Liver (tissue), 3 donors: ENCODE measurements around the gene SMIM11.

Experiments
- JUND ChIP-seq, 2 donors: IDR thresholded peaks; 2 replicates each; pipeline ENCODE4 v1.6.1; 2016; ENCODE audit warnings: antibody characterized with exemption in 2 of 2
- MAX ChIP-seq: IDR thresholded peaks from 2 replicates; pipeline ENCODE4 v1.6.1; 2016; ENCODE audit warnings: antibody characterized with exemption
- RXRA ChIP-seq, 2 donors: IDR thresholded peaks; 2 replicates each; pipeline ENCODE4 v1.6.1; 2017 to 2018; ENCODE audit warnings: antibody characterized with exemption in 2 of 2, mild to moderate bottlenecking in 1 of 2
- SP1 ChIP-seq: IDR thresholded peaks from 2 replicates; pipeline ENCODE4 v1.6.1; 2018; ENCODE audit warnings: antibody characterized with exemption, mild to moderate bottlenecking
- TF ChIP-seq, protein P1 (sequence below): fragments of 150-350 bp; IDR thresholded peaks from 2 replicates; pipeline ENCODE4 v1.5.1; 2017; ENCODE audit warnings: improper control_type of control experiment, low read depth, low read length; ENCODE audit not compliant: missing input control
- TF ChIP-seq, protein P2 (sequence below): IDR thresholded peaks from 2 replicates; pipeline ENCODE4 v1.6.1; 2016; ENCODE audit warnings: antibody characterized with exemption
- TF ChIP-seq, protein P3 (sequence below): IDR thresholded peaks from 2 replicates; pipeline ENCODE4 v1.6.1; 2016; ENCODE audit warnings: antibody characterized with exemption, mild to moderate bottlenecking
- donor health status: healthy.
- donor health status: healthy.

DNA sequence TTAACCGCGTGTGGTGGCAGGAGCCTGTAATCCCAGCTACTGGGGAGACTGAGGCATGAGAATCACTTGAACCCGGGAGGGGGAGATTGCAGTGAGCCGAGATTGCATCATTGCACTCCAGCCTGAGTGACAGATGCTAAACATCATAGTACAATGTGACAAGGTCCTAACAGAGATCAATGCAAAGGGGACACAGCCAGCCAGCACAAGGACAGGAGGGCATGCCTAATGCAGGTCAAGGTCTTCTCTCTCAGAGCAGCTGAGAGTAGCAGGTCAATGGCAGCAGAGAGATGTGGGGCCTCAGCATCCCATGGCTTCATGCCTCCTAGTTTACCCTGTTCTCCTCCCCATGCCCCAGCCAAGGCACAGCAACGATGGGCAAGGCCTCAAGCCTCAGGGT lies 3.0 kb upstream of the SMIM11 start:
- TF ChIP-seq, protein P1, sequence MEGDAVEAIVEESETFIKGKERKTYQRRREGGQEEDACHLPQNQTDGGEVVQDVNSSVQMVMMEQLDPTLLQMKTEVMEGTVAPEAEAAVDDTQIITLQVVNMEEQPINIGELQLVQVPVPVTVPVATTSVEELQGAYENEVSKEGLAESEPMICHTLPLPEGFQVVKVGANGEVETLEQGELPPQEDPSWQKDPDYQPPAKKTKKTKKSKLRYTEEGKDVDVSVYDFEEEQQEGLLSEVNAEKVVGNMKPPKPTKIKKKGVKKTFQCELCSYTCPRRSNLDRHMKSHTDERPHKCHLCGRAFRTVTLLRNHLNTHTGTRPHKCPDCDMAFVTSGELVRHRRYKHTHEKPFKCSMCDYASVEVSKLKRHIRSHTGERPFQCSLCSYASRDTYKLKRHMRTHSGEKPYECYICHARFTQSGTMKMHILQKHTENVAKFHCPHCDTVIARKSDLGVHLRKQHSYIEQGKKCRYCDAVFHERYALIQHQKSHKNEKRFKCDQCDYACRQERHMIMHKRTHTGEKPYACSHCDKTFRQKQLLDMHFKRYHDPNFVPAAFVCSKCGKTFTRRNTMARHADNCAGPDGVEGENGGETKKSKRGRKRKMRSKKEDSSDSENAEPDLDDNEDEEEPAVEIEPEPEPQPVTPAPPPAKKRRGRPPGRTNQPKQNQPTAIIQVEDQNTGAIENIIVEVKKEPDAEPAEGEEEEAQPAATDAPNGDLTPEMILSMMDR: no peak
- peak in 1 of 2 donors; percentile 32 for TF ChIP-seq RXRA (IDR thresholded peaks at IDR 0.05)
- TF ChIP-seq SP1: no peak
- TF ChIP-seq MAX: no peak
- TF ChIP-seq, protein P2, sequence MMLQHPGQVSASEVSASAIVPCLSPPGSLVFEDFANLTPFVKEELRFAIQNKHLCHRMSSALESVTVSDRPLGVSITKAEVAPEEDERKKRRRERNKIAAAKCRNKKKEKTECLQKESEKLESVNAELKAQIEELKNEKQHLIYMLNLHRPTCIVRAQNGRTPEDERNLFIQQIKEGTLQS: no peak
- TF ChIP-seq, protein P3, sequence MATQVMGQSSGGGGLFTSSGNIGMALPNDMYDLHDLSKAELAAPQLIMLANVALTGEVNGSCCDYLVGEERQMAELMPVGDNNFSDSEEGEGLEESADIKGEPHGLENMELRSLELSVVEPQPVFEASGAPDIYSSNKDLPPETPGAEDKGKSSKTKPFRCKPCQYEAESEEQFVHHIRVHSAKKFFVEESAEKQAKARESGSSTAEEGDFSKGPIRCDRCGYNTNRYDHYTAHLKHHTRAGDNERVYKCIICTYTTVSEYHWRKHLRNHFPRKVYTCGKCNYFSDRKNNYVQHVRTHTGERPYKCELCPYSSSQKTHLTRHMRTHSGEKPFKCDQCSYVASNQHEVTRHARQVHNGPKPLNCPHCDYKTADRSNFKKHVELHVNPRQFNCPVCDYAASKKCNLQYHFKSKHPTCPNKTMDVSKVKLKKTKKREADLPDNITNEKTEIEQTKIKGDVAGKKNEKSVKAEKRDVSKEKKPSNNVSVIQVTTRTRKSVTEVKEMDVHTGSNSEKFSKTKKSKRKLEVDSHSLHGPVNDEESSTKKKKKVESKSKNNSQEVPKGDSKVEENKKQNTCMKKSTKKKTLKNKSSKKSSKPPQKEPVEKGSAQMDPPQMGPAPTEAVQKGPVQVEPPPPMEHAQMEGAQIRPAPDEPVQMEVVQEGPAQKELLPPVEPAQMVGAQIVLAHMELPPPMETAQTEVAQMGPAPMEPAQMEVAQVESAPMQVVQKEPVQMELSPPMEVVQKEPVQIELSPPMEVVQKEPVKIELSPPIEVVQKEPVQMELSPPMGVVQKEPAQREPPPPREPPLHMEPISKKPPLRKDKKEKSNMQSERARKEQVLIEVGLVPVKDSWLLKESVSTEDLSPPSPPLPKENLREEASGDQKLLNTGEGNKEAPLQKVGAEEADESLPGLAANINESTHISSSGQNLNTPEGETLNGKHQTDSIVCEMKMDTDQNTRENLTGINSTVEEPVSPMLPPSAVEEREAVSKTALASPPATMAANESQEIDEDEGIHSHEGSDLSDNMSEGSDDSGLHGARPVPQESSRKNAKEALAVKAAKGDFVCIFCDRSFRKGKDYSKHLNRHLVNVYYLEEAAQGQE: no peak
- no peak for TF ChIP-seq JUND (IDR thresholded peaks at IDR 0.05)
